ENCODE data around the gene CIITA. TPM values are rescaled to one million over a fixed set of nuclear protein-coding genes. Genes with fewer than 3 reads are reported as not detected.

Gene CIITA
- total and polyA plus RNA-seq, 9 of the 15 experiments (the other 6 are each of a cell fraction or from before 2014, with no cell fraction given): 0.01 to 0.20 (median 0.11) TPM; not detected in 4

DNA sequence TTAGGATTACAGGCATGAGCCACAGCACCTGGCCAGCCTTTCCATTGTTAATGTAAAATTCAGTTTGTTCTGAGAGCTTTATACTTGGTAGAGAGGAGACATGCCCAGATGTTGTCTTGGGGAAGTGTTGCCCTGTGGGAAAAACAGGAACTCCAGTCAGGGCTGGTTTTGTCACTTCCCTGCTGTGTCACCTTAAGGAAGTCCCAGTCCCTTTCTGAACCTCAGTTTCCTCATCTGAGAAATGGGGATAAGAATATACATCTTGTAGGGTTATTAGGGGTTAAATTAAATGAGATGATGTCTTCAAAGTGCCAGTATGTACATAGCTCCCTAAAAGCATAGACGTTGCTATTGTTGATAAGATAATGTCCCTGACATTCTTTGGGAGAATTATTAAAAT, 92.6 kb downstream of the CIITA start:
- FAIRE-seq: no peak
- WGBS (ENCODE audit: insufficient coverage, low coverage, missing lambda C conversion rate): 42% methylated on average over 1 of the region's 1 CpG
- Histone ChIP-seq H3K4me2 (ENCODE audit: insufficient read depth, low read length) (no peak overlapping the region), H3K36me3 (ENCODE audit: control insufficient read depth, insufficient read depth, low read length) (peaks cover 53% of the 10 kb centered on the region), H3K27me3 (ENCODE audit: control insufficient read depth in 2 of 2, insufficient read depth in 2 of 2, low read length in 2 of 2) (no peaks in the 10 kb centered on the region), H3K4me3 (no peak overlapping the region), H2AFZ (ENCODE audit: low read depth, low read length) (no peak overlapping the region), H3K27ac (ENCODE audit: extremely low read depth, low read depth, low read length) (no peak overlapping the region), H4K20me1 (replicated peaks; ENCODE audit: control insufficient read depth, insufficient read depth, low read length) (0 out of 2 replicates have a peak, but pooled peaks cover 6% of the 10 kb centered on the region), H3K9me1 (ENCODE audit: control insufficient read depth, insufficient read depth, low read length) (peaks cover 4% of the 10 kb centered on the region), H3K79me2 (ENCODE audit: control insufficient read depth, insufficient read depth, low read length) (no peaks in the 10 kb centered on the region; the same call in 2 of the 3 replicates), H3K9me3 (replicated peaks; ENCODE audit: control insufficient read depth, insufficient read depth, low read depth, low read length) (no peaks in the 10 kb centered on the region), H3K9ac (ENCODE audit: insufficient read depth in 1 of 2, low read depth in 2 of 2, low read length in 2 of 2) (no peak overlapping the region), H3K4me1 (replicated peaks in 1 of 2; ENCODE audit: control insufficient read depth in 2 of 2, insufficient read depth in 2 of 2, low read length in 2 of 2) (peaks cover 27 to 35% of the 10 kb centered on the region in 2 experiments)
- no peak for ATAC-seq
- in situ Hi-C loops (cut with MboI): loop anchor here (5.0 to 25.0 kb wide), 3 partner anchors 393 to 693 kb away; partner anchors contain the start of gene SNN
- TF ChIP-seq, protein P1, sequence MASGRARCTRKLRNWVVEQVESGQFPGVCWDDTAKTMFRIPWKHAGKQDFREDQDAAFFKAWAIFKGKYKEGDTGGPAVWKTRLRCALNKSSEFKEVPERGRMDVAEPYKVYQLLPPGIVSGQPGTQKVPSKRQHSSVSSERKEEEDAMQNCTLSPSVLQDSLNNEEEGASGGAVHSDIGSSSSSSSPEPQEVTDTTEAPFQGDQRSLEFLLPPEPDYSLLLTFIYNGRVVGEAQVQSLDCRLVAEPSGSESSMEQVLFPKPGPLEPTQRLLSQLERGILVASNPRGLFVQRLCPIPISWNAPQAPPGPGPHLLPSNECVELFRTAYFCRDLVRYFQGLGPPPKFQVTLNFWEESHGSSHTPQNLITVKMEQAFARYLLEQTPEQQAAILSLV (tag; IDR thresholded peaks at IDR 0.05): no peak
- TF ChIP-seq ESRRA (IDR thresholded peaks at IDR 0.05; ENCODE audit: borderline replicate concordance, low read depth) (peak; percentile 41; the same call in 1 of the 2 replicates), SMARCA5 (IDR thresholded peaks at IDR 0.05) (peak; percentile 70; the same call in 1 of the 2 replicates), KDM1A (IDR thresholded peaks at IDR 0.05) (peak in 1 of 2 experiments; percentile 30; a peak in 2 of 4 replicates), TEAD1 (CRISPR knock-in tag; IDR thresholded peaks at IDR 0.05) (no peak), RBM25 (IDR thresholded peaks at IDR 0.05; ENCODE audit: low read depth, low read length, severe bottlenecking) (peak; percentile 90), BCOR (IDR thresholded peaks at IDR 0.05) (peak; percentile 88), SPI1 (IDR thresholded peaks at IDR 0.05; ENCODE audit: borderline replicate concordance, low read depth, low read length) (peak; percentile 57; the same call in 1 of the 2 replicates), ZFP36 (IDR thresholded peaks at IDR 0.05; ENCODE audit: low read depth, low read length, partially characterized antibody) (no peak)
- TF ChIP-seq, protein P2, sequence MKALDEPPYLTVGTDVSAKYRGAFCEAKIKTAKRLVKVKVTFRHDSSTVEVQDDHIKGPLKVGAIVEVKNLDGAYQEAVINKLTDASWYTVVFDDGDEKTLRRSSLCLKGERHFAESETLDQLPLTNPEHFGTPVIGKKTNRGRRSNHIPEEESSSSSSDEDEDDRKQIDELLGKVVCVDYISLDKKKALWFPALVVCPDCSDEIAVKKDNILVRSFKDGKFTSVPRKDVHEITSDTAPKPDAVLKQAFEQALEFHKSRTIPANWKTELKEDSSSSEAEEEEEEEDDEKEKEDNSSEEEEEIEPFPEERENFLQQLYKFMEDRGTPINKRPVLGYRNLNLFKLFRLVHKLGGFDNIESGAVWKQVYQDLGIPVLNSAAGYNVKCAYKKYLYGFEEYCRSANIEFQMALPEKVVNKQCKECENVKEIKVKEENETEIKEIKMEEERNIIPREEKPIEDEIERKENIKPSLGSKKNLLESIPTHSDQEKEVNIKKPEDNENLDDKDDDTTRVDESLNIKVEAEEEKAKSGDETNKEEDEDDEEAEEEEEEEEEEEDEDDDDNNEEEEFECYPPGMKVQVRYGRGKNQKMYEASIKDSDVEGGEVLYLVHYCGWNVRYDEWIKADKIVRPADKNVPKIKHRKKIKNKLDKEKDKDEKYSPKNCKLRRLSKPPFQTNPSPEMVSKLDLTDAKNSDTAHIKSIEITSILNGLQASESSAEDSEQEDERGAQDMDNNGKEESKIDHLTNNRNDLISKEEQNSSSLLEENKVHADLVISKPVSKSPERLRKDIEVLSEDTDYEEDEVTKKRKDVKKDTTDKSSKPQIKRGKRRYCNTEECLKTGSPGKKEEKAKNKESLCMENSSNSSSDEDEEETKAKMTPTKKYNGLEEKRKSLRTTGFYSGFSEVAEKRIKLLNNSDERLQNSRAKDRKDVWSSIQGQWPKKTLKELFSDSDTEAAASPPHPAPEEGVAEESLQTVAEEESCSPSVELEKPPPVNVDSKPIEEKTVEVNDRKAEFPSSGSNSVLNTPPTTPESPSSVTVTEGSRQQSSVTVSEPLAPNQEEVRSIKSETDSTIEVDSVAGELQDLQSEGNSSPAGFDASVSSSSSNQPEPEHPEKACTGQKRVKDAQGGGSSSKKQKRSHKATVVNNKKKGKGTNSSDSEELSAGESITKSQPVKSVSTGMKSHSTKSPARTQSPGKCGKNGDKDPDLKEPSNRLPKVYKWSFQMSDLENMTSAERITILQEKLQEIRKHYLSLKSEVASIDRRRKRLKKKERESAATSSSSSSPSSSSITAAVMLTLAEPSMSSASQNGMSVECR (CRISPR knock-in tag; IDR thresholded peaks at IDR 0.05): no peak
- ChIA-PET POLR2A (interaction anchor here (1.0 kb wide), 1 partner anchor 286 kb away, joined by 3 read pairs; the partner anchor contains the start of gene SOCS1), CTCF (ENCODE audit: low intra/inter-chr PET ratio) (interaction anchor here (4.7 kb wide), 1 partner anchor 288 kb away, joined by 58 read pairs; the partner anchor contains the start of gene SOCS1)
- BruUV-seq (replicated peaks): no TSS peak
- intact Hi-C loops (cut with micrococcal nuclease): loop anchor here (5.0 kb wide), 1 partner anchor 193 kb away; no protein-coding TSS in a partner anchor
- DNase-seq (ENCODE audit: extremely low read depth in 1 of 4, low spot score in 3 of 4): no peak
